Naive thymus-derived CD4-positive, alpha-beta T cell (primary cell): ENCODE data around the gene CNTN5. TPM values are rescaled to one million over a fixed set of nuclear protein-coding genes. Genes with fewer than 3 reads are reported as not detected.

Experiments used
- ATAC-seq: fragments of 150-1000 bp; cut with Tn5 transposase; 2 replicates; pipeline ENCODE4 v1.10.0; 2021; ENCODE audit warnings: mild to moderate bottlenecking, moderate library complexity
- CTCF ChIA-PET: fragments of 350-600 bp; sonication (Branson Sonifier 250); formaldehyde crosslinking; loops from one replicate; lab custom pipeline; 2021; ENCODE audit warnings: antibody characterized with exemption; lab: Charles Lee
- POLR2A ChIA-PET: fragments of 350-600 bp; sonication (Branson Sonifier 250); formaldehyde crosslinking; loops from one replicate; lab custom pipeline; 2021; ENCODE audit warnings: antibody characterized with exemption, inconsistent platforms; lab: Charles Lee
- DNase-seq, 9 donors: peaks; one replicate each; pipeline versions ENCODE4 v3.0.0 to v3.0.0-alpha.2; 2020 to 2022; ENCODE audit warnings: mixed read lengths in 1 of 9
- H3K27ac ChIP-seq: one replicate; pipeline ENCODE4 v1.7.0; 2013; ENCODE audit warnings: mild to moderate bottlenecking, low read depth, low read length, moderate library complexity
- H3K27me3 ChIP-seq, 2 donors: one replicate each; pipeline ENCODE4 v1.7.0; 2013; ENCODE audit warnings: low read length in 2 of 2, mild to moderate bottlenecking in 2 of 2, moderate library complexity in 2 of 2; ENCODE audit not compliant: control insufficient read depth in 2 of 2, insufficient read depth in 2 of 2
- H3K36me3 ChIP-seq, 3 experiments: 1 replicate in 2 of 3; 2 replicates in 1 of 3; pipeline ENCODE4 v1.7.0; 2013; ENCODE audit warnings: low read length in 3 of 3, mild to moderate bottlenecking in 3 of 3, moderate library complexity in 1 of 3; ENCODE audit not compliant: insufficient read depth in 3 of 3, control insufficient read depth in 2 of 3
- H3K4me1 ChIP-seq, 2 donors: one replicate each; pipeline ENCODE4 v1.7.0; 2013; ENCODE audit warnings: low read length in 2 of 2, mild to moderate bottlenecking in 2 of 2, moderate library complexity in 1 of 2; ENCODE audit not compliant: control insufficient read depth in 2 of 2, insufficient read depth in 2 of 2
- H3K4me3 ChIP-seq: 2 replicates; pipeline ENCODE4 v1.7.0; 2013; ENCODE audit warnings: mild to moderate bottlenecking, low read length
- H3K9me3 ChIP-seq, 3 experiments: 1 replicate in 2 of 3; 2 replicates in 1 of 3; pipeline ENCODE4 v1.7.0; 2013; ENCODE audit warnings: low read length in 3 of 3; ENCODE audit not compliant: control insufficient read depth in 2 of 3
- H3K27ac Mint-ChIP-seq, 9 donors: one replicate each; pipeline ENCODE4 v1.8.0; 2020 to 2022; ENCODE audit warnings: mixed read lengths in 9 of 9, mild to moderate bottlenecking in 8 of 9, moderate library complexity in 5 of 9, inconsistent platforms in 2 of 9
- H3K27me3 Mint-ChIP-seq, 5 donors: one replicate each; pipeline ENCODE4 v1.8.0; 2021 to 2022; ENCODE audit warnings: mixed read lengths in 5 of 5, mild to moderate bottlenecking in 1 of 5
- H3K36me3 Mint-ChIP-seq, 5 donors: one replicate each; pipeline ENCODE4 v1.8.0; 2020 to 2022; ENCODE audit warnings: mixed read lengths in 5 of 5, mild to moderate bottlenecking in 3 of 5, inconsistent platforms in 1 of 5
- H3K4me1 Mint-ChIP-seq, 7 donors: one replicate each; pipeline ENCODE4 v1.8.0; 2020 to 2022; ENCODE audit warnings: mixed read lengths in 7 of 7, mild to moderate bottlenecking in 3 of 7, inconsistent platforms in 1 of 7
- H3K4me3 Mint-ChIP-seq, 10 donors: one replicate each; pipeline ENCODE4 v1.8.0; 2020 to 2022; ENCODE audit warnings: mild to moderate bottlenecking in 10 of 10, mixed read lengths in 10 of 10, moderate library complexity in 6 of 10, inconsistent platforms in 2 of 10
- H3K9me3 Mint-ChIP-seq, 11 donors: one replicate each; pipeline ENCODE4 v1.8.0; 2020 to 2022; ENCODE audit warnings: mixed read lengths in 11 of 11, mild to moderate bottlenecking in 4 of 11, inconsistent platforms in 1 of 11, moderate library complexity in 1 of 11
- intact Hi-C, 2 donors: fragments of 100-400 bp; cut with micrococcal nuclease; formaldehyde crosslinking; loops; one replicate each; pipeline ENCODE4 v1.15.1; 2023
- polyA plus RNA-seq, 2 donors: library from polyadenylated mRNA; unstranded; fragments of 300-500 nt; fragmentation: Illumina TruSeq; gene quantifications; one replicate each; pipeline ENCODE4 v1.2.3, GENCODE V29; 2021
- total RNA-seq, 6 experiments: library from RNA in 5 of 6; stranded (reverse) in 5 of 6; gene quantifications; 1 replicate in 5 of 6; 2 replicates in 1 of 6; pipeline ENCODE4 v1.2.3 and lab custom pipeline; 2021 to 2026

CNTN5 gene
- total and polyA plus RNA-seq, 7 experiments from 2014 or later, result not detected

DNA sequence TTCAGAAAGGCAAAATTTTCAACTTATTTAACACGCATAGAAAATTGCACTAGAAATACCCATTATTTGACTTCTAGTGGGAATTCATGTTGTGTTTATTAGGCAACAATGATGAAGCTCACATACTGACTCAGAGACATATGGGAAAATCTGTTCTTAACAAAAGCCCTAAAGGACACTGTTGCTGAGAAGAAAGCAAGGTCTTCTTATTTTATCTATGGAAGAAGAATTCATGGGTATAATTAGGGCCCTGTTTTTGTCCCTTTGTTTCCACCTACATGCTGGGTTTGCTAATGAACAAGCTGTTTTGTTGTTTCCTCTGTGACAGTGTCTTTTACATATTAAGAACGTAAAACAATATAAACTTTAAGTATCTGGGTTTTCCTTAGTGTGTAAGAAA is 1059.6 kb downstream of the CNTN5 start:
- intact Hi-C loops, result no loop called here
- Histone ChIP-seq H3K4me1 (no peaks in the 10 kb centered on the region), H3K27ac (no peak overlapping the region), H3K4me3 (no peak overlapping the region), H3K9me3 (no peaks in the 10 kb centered on the region), H3K27me3 (no peaks in the 10 kb centered on the region), H3K36me3 (no peaks in the 10 kb centered on the region)
- Mint-ChIP-seq H3K27ac (no peak overlapping the region), H3K36me3 (no peaks in the 10 kb centered on the region), H3K27me3 (no peaks in the 10 kb centered on the region), H3K9me3 (peaks cover 0 to 22% (median 5%) of the 10 kb centered on the region in 11 donors), H3K4me3 (no peak overlapping the region), H3K4me1 (no peaks in the 10 kb centered on the region)
- CTCF ChIA-PET, result no interaction called here
- POLR2A ChIA-PET, result no interaction called here
- ATAC-seq (no peak), DNase-seq (no peak)

DNA sequence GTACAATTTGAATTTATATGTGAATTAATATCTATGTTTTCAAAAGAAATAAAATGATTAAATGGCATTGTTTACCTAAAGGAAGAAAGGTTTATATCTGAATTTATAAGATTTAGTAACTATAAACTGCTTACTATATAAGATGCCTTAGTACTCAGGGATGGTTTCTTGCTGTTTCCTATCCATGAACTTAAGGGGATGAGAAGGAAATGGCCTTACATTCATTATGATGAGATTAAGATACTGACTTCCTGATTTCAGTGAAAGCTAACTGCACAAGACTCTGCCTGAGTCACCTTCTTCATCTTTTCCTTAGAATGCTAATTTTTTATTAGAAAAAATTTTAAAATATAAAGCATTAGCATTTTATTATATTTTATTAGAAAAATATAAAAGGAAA is 1060.1 kb downstream of the CNTN5 start:
- no peak overlapping the region for H3K4me3 Mint-ChIP-seq
- H3K27me3 Mint-ChIP-seq, result no peaks in the 10 kb centered on the region
- CTCF ChIA-PET, result no interaction called here
- H3K9me3 Mint-ChIP-seq, result peaks cover 0 to 18% (median 2%) of the 10 kb centered on the region in 11 donors
- H3K9me3 ChIP-seq, result no peaks in the 10 kb centered on the region
- intact Hi-C loops, result no loop called here
- no peak overlapping the region for H3K27ac Mint-ChIP-seq
- H3K27me3 ChIP-seq, result no peaks in the 10 kb centered on the region
- H3K4me3 ChIP-seq, result no peak overlapping the region
- POLR2A ChIA-PET, result no interaction called here
- H3K36me3 ChIP-seq, result no peaks in the 10 kb centered on the region
- H3K36me3 Mint-ChIP-seq, result no peaks in the 10 kb centered on the region
- no peak overlapping the region for H3K27ac ChIP-seq
- no peaks in the 10 kb centered on the region for H3K4me1 Mint-ChIP-seq
- ATAC-seq, result no peak
- DNase-seq, result no peak
- H3K4me1 ChIP-seq, result no peaks in the 10 kb centered on the region

DNA sequence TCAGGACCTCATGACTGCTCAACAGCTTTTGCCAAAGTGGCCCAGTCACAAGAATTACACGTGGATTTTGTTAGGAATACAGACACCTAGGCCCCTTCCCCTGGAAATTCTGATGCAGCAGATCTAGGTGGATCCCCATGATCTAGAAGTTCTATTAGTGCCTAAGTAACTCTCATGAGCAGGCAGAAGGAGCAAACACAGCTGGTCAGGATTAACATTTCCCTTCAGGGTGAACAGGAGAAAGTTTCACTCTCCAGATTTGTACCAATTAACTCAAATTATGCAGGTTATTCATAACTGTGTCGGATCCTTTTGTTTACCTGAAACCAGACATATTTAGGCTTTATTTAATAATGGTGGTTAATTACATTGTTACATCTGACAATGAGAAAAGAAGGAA is 1072.9 kb downstream of the CNTN5 start:
- no peak for ATAC-seq
- Mint-ChIP-seq H3K4me3 (no peak overlapping the region), H3K27me3 (no peaks in the 10 kb centered on the region), H3K9me3 (peaks cover 0 to 15% (median 4%) of the 10 kb centered on the region in 11 donors), H3K27ac (no peak overlapping the region), H3K4me1 (no peaks in the 10 kb centered on the region), H3K36me3 (no peaks in the 10 kb centered on the region)
- no peaks in the 10 kb centered on the region for H3K4me1 ChIP-seq
- intact Hi-C loops, result no loop called here
- no peak overlapping the region for H3K27ac ChIP-seq
- ChIA-PET CTCF (no interaction called here), POLR2A (no interaction called here)
- no peaks in the 10 kb centered on the region for H3K36me3 ChIP-seq
- no peaks in the 10 kb centered on the region for H3K27me3 ChIP-seq
- no peak for DNase-seq
- no peak overlapping the region for H3K4me3 ChIP-seq
- H3K9me3 ChIP-seq, result no peaks in the 10 kb centered on the region

GRCh38 chr11:100094121-100094865 is 1073.5 kb downstream of the CNTN5 start:
- Histone ChIP-seq H3K27me3 (no peaks in the 10 kb centered on the region), H3K4me1 (no peaks in the 10 kb centered on the region), H3K27ac (no peak overlapping the region), H3K9me3 (no peaks in the 10 kb centered on the region), H3K4me3 (no peak overlapping the region), H3K36me3 (no peaks in the 10 kb centered on the region)
- intact Hi-C loops, result no loop called here
- no peaks in the 10 kb centered on the region for H3K36me3 Mint-ChIP-seq
- no peak for DNase-seq
- ChIA-PET POLR2A (no interaction called here), CTCF (no interaction called here)
- H3K27me3 Mint-ChIP-seq, result no peaks in the 10 kb centered on the region
- ATAC-seq, result no peak
- H3K9me3 Mint-ChIP-seq, result peaks cover 0 to 15% (median 3%) of the 10 kb centered on the region in 11 donors
- no peak overlapping the region for H3K27ac Mint-ChIP-seq
- H3K4me3 Mint-ChIP-seq, result no peak overlapping the region
- no peaks in the 10 kb centered on the region for H3K4me1 Mint-ChIP-seq

DNA sequence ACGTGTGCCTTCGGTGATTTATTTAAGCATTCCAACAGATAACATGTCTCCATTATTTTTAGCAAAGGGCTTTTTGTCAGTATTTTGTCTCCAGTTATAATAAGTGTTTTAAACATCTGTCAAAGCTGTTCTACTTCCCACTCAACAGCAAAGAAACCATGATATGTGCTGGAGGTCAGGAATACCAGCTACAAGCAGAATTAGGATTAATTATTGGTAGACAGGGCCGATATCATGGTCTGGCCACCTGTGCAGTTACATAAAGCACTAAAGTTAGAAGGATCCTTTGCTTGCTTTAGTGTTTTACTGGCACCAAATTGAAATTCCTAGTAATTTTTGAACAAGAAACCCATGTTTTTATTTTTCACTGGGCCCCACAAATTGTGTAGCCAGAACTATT is 1075.1 kb downstream of the CNTN5 start:
- Mint-ChIP-seq H3K4me1 (no peaks in the 10 kb centered on the region), H3K4me3 (no peak overlapping the region), H3K36me3 (no peaks in the 10 kb centered on the region), H3K27ac (no peak overlapping the region), H3K27me3 (no peaks in the 10 kb centered on the region), H3K9me3 (peaks cover 0 to 22% (median 3%) of the 10 kb centered on the region in 11 donors)
- Histone ChIP-seq H3K4me1 (no peaks in the 10 kb centered on the region), H3K27me3 (no peaks in the 10 kb centered on the region), H3K4me3 (no peak overlapping the region), H3K36me3 (no peaks in the 10 kb centered on the region), H3K9me3 (no peaks in the 10 kb centered on the region), H3K27ac (no peak overlapping the region)
- DNase-seq (no peak), ATAC-seq (no peak)
- POLR2A ChIA-PET, result no interaction called here
- intact Hi-C loops, result no loop called here
- CTCF ChIA-PET, result no interaction called here

- H3K4me3 ChIP-seq, result no peak overlapping the region
- no peaks in the 10 kb centered on the region for H3K27me3 Mint-ChIP-seq
- no peaks in the 10 kb centered on the region for H3K36me3 Mint-ChIP-seq
- no peaks in the 10 kb centered on the region for H3K4me1 ChIP-seq
- H3K27ac ChIP-seq, result no peak overlapping the region
- ATAC-seq (no peak), DNase-seq (no peak)
- H3K9me3 Mint-ChIP-seq, result peaks cover 0 to 18% (median 4%) of the 10 kb centered on the region in 11 donors
- no peaks in the 10 kb centered on the region for H3K27me3 ChIP-seq
- H3K9me3 ChIP-seq, result no peaks in the 10 kb centered on the region
- intact Hi-C loops, result no loop called here
- H3K27ac Mint-ChIP-seq, result no peak overlapping the region
- CTCF ChIA-PET, result no interaction called here
- POLR2A ChIA-PET, result no interaction called here
- H3K4me3 Mint-ChIP-seq, result no peak overlapping the region
- H3K4me1 Mint-ChIP-seq, result no peaks in the 10 kb centered on the region
- no peaks in the 10 kb centered on the region for H3K36me3 ChIP-seq
Measured at GRCh38 chr11:100098560-100098959, 1077.8 kb downstream of the CNTN5 start.
